ENCODE data around the gene HSP90AB1. TPM values are rescaled to one million over a fixed set of nuclear protein-coding genes. Genes with fewer than 3 reads are reported as not detected.

Gene HSP90AB1
- total and polyA plus RNA-seq, 2 of the 8 experiments (the other 6 are each of a cell fraction or from before 2014, with no cell fraction given): 1,564 to 2,297 TPM

- H4K20me1 ChIP-seq (replicated peaks in 1 of 2; ENCODE audit: control insufficient read depth in 1 of 2, insufficient read depth in 2 of 2, low read length in 2 of 2): no peaks in the 10 kb centered on the region
- H3K14ac ChIP-seq (ENCODE audit: insufficient read length): no peak overlapping the region
- no peak overlapping the region for H4K91ac ChIP-seq (replicated peaks; ENCODE audit: insufficient read length, low read length)
- no peak overlapping the region for H3K18ac ChIP-seq (ENCODE audit: extremely low read depth, low read length)
- H3K23me2 ChIP-seq (ENCODE audit: low read depth, low read length): no peaks in the 10 kb centered on the region; the same call in 1 of the 2 replicates
- no peak overlapping the region for H3K27ac ChIP-seq (ENCODE audit: low read depth, low read length)
- no peaks in the 10 kb centered on the region for H3K79me2 ChIP-seq (ENCODE audit: control insufficient read depth in 1 of 2, insufficient read depth in 2 of 2, low read length in 2 of 2)
- no peak for FAIRE-seq
- H2BK15ac ChIP-seq (ENCODE audit: low read length): 0 out of 2 replicates have a peak overlapping the region, but pooled peaks have one; percentile 29
- no peak overlapping the region for H4K8ac ChIP-seq (ENCODE audit: extremely low read depth, insufficient read depth, low read length)
- POLR2A ChIA-PET (ENCODE audit: partially characterized antibody): interaction anchor here (0.6 to 3.4 kb wide), 5 partner anchors 11 to 50 kb away, joined by 3 to 16 read pairs (median 4); partner anchors contain the start of genes CAPN11 and HSP90AB1
- H3K36me3 ChIP-seq (ENCODE audit: control insufficient read depth in 2 of 4, insufficient read depth in 4 of 4, low read length in 3 of 4): no peaks in the 10 kb centered on the region
- no peak overlapping the region for H3K56ac ChIP-seq (replicated peaks; ENCODE audit: insufficient read length, low read depth, low read length)
- H3K27me3 ChIP-seq (replicated peaks in 1 of 4; ENCODE audit: control insufficient read depth in 3 of 4, extremely low read depth in 1 of 4, insufficient read depth in 3 of 4, low read length in 3 of 4): no peaks in the 10 kb centered on the region
- H3K79me1 ChIP-seq (ENCODE audit: low read depth, low read length): no peaks in the 10 kb centered on the region
- H2BK12ac ChIP-seq (ENCODE audit: low read depth, low read length): peak overlapping the region; percentile 11; the same call in 1 of the 2 replicates
- no peak overlapping the region for H2AFZ ChIP-seq (ENCODE audit: low read length)
- H3K4ac ChIP-seq (replicated peaks; ENCODE audit: insufficient read length, low read depth, low read length): no peak overlapping the region
- H2BK120ac ChIP-seq (replicated peaks; ENCODE audit: low read depth, low read length): no peak overlapping the region
- WGBS, 2 experiments (ENCODE audit: extremely low coverage in 1 of 2, insufficient coverage in 1 of 2, insufficient read length in 1 of 2, insufficient replicate concordance in 2 of 2, low coverage in 1 of 2, low lambda C conversion rate in 2 of 2, missing lambda C conversion rate in 1 of 2): 86% methylated on average over 6 of the region's 6 CpGs; no CpG with 5 or more reads in 1 of the 2 experiments
- no peaks in the 10 kb centered on the region for H3K9me3 ChIP-seq (ENCODE audit: insufficient read depth in 2 of 2, low read depth in 1 of 2, low read length in 1 of 2)
- H2BK5ac ChIP-seq (ENCODE audit: low read depth, low read length): no peak overlapping the region; the same call in 1 of the 2 replicates
- CTCF ChIA-PET (ENCODE audit: partially characterized antibody): interaction anchor here (0.9 to 8.0 kb wide), 11 partner anchors 14 to 224 kb away, joined by 3 to 51 read pairs (median 5); partner anchors contain the start of gene SLC29A1
- DNase-seq (ENCODE audit: low read depth in 1 of 2, low spot score in 2 of 2): no peak
- H3K4me3 ChIP-seq (ENCODE audit: extremely low read depth in 1 of 4, insufficient read depth in 2 of 4, low read depth in 3 of 4, low read length in 4 of 4): no peak overlapping the region
- no peak overlapping the region for H2AK5ac ChIP-seq (ENCODE audit: low read depth, low read length)
- H3K4me1 ChIP-seq (replicated peaks in 1 of 4; ENCODE audit: control insufficient read depth in 3 of 4, insufficient read depth in 4 of 4, low read length in 3 of 4): peaks cover 8 to 17% (median 14%) of the 10 kb centered on the region in 4 experiments
- H3K4me2 ChIP-seq (ENCODE audit: insufficient read depth in 1 of 2, low read depth in 2 of 2, low read length in 2 of 2): no peak overlapping the region
- H4K5ac ChIP-seq (ENCODE audit: insufficient read length, low read depth, low read length): no peak overlapping the region
- H3K9ac ChIP-seq (replicated peaks in 1 of 4; ENCODE audit: extremely low read depth in 1 of 4, low read depth in 3 of 4, low read length in 3 of 4): no peak overlapping the region
- no peak overlapping the region for H3K23ac ChIP-seq (ENCODE audit: insufficient read length)
- TF ChIP-seq POU5F1 (IDR thresholded peaks at IDR 0.05; ENCODE audit: low read depth, low read length) (no peak), KDM4A (IDR thresholded peaks at IDR 0.05; ENCODE audit: low read depth, low read length, severe bottlenecking) (no peak)
- H2BK20ac ChIP-seq (ENCODE audit: low read length): peak overlapping the region; percentile 80; the same call in 1 of the 2 replicates
Measured at GRCh38 chr6:44207966-44208365, 38.9 kb upstream of the HSP90AB1 start.
